DOHH2 (cell line): ENCODE measurements around the gene PDK1.

Experiments
- EZH2phosphoT487 ChIP-seq: fragments of 200-600 bp; sonication (generic); IDR thresholded peaks from 2 replicates; pipeline ENCODE4 v1.6.1; 2017; ENCODE audit warnings: borderline replicate concordance, mild to moderate bottlenecking, antibody characterized with exemption, low read length, moderate library complexity, mixed read lengths
- TF ChIP-seq, protein P1 (sequence below): fragments of 200-600 bp; sonication (generic); IDR thresholded peaks from one replicate; pipeline ENCODE4 v1.5.1; 2014; ENCODE audit warnings: antibody characterized with exemption, mild to moderate bottlenecking, low read depth, low read length; ENCODE audit not compliant: poor library complexity, severe bottlenecking

GRCh38 chr2:172572981-172573380, 17.1 kb downstream of the PDK1 start:
- TF ChIP-seq, protein P1, sequence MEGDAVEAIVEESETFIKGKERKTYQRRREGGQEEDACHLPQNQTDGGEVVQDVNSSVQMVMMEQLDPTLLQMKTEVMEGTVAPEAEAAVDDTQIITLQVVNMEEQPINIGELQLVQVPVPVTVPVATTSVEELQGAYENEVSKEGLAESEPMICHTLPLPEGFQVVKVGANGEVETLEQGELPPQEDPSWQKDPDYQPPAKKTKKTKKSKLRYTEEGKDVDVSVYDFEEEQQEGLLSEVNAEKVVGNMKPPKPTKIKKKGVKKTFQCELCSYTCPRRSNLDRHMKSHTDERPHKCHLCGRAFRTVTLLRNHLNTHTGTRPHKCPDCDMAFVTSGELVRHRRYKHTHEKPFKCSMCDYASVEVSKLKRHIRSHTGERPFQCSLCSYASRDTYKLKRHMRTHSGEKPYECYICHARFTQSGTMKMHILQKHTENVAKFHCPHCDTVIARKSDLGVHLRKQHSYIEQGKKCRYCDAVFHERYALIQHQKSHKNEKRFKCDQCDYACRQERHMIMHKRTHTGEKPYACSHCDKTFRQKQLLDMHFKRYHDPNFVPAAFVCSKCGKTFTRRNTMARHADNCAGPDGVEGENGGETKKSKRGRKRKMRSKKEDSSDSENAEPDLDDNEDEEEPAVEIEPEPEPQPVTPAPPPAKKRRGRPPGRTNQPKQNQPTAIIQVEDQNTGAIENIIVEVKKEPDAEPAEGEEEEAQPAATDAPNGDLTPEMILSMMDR = no peak
- TF ChIP-seq EZH2phosphoT487 = no peak
